ENCODE measurements around the gene CCSER1. TPM values are rescaled to one million over a fixed set of nuclear protein-coding genes. Genes with fewer than 3 reads are reported as not detected.
"Not testable (repeated sequence)": the region's sequence is repeated elsewhere in the genome, so short reads cannot be mapped to it uniquely, and the experiment has no call there.

Gene CCSER1
- total RNA-seq, 2 experiments from 2014 or later = not detected

DNA sequence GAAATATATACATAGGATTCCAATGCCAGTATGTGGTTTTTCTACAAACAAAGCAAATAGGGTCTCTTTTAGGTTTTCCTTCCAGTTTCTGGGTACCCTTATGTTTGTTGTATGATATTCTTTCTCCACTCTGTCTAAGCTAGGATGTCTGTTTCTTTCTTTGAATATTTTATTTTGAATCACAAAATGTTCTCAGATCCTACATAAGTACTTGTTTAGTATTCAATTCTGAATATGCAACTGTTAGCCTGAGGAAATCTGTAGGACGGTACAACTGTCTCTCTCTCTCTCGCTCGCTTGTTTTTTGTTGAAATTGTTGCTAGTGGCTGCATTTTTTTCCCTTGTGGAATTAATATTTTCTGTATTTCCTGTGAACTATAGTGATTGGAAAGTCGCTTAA lies 163.2 kb downstream of the CCSER1 start:
- Mint-ChIP-seq H3K27me3 (no peaks in the 10 kb centered on the region), H3K36me3 (ENCODE audit: low read depth) (no peaks in the 10 kb centered on the region), H3K4me1 (ENCODE audit: low read depth) (no peaks in the 10 kb centered on the region), H3K9me3 (no peaks in the 10 kb centered on the region), H3K4me3 (no peak overlapping the region), H3K27ac (no peak overlapping the region)
- DNase-seq = no peak
- intact Hi-C loops (cut with micrococcal nuclease) = no loop called here
- POLR2A ChIA-PET = no interaction called here
- CTCF ChIA-PET = no interaction called here
- TF ChIP-seq, protein P1, sequence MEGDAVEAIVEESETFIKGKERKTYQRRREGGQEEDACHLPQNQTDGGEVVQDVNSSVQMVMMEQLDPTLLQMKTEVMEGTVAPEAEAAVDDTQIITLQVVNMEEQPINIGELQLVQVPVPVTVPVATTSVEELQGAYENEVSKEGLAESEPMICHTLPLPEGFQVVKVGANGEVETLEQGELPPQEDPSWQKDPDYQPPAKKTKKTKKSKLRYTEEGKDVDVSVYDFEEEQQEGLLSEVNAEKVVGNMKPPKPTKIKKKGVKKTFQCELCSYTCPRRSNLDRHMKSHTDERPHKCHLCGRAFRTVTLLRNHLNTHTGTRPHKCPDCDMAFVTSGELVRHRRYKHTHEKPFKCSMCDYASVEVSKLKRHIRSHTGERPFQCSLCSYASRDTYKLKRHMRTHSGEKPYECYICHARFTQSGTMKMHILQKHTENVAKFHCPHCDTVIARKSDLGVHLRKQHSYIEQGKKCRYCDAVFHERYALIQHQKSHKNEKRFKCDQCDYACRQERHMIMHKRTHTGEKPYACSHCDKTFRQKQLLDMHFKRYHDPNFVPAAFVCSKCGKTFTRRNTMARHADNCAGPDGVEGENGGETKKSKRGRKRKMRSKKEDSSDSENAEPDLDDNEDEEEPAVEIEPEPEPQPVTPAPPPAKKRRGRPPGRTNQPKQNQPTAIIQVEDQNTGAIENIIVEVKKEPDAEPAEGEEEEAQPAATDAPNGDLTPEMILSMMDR (IDR thresholded peaks at IDR 0.05) = no peak
- ATAC-seq = no peak

DNA sequence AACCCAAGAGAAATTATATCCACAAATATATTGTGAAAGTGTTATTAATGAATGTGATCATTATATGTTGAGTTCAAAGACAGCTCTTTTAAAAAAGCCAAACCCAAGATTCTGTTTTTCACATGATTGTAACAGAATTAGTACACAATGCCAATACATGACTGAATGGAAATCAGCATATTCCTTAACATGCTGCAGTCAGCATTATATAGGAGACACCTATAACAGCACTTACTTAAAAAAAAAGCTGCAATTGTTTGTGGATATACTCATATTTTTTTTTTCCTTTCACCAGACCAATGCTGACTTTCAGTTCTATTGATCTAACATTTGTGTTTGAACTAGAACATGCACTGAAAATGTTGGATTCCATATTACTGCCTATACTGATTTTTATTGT lies 165.2 kb downstream of the CCSER1 start:
- intact Hi-C loops (cut with micrococcal nuclease) = no loop called here
- ATAC-seq (no peak), DNase-seq (no peak)
- Mint-ChIP-seq H3K27ac (no peak overlapping the region), H3K36me3 (ENCODE audit: low read depth) (no peaks in the 10 kb centered on the region), H3K4me3 (no peak overlapping the region), H3K9me3 (no peaks in the 10 kb centered on the region), H3K27me3 (no peaks in the 10 kb centered on the region), H3K4me1 (ENCODE audit: low read depth) (no peaks in the 10 kb centered on the region)
- CTCF ChIA-PET = no interaction called here
- POLR2A ChIA-PET = interaction anchor here (0.8 kb wide), 1 partner anchor 821 kb away, joined by 4 read pairs; no protein-coding TSS in a partner anchor
- TF ChIP-seq, protein P1 (IDR thresholded peaks at IDR 0.05) = no peak

GRCh38 chr4:90293320-90293719 lies 166.1 kb downstream of the CCSER1 start:
- no peak for ATAC-seq
- POLR2A ChIA-PET = no interaction called here
- Mint-ChIP-seq H3K27me3 (no peaks in the 10 kb centered on the region), H3K27ac (no peak overlapping the region), H3K9me3 (no peaks in the 10 kb centered on the region), H3K4me3 (no peak overlapping the region), H3K36me3 (ENCODE audit: low read depth) (no peaks in the 10 kb centered on the region), H3K4me1 (ENCODE audit: low read depth) (no peaks in the 10 kb centered on the region)
- CTCF ChIA-PET = no interaction called here
- TF ChIP-seq, protein P1 (IDR thresholded peaks at IDR 0.05) = peak; percentile 30
- intact Hi-C loops (cut with micrococcal nuclease) = no loop called here
- DNase-seq = no peak

DNA sequence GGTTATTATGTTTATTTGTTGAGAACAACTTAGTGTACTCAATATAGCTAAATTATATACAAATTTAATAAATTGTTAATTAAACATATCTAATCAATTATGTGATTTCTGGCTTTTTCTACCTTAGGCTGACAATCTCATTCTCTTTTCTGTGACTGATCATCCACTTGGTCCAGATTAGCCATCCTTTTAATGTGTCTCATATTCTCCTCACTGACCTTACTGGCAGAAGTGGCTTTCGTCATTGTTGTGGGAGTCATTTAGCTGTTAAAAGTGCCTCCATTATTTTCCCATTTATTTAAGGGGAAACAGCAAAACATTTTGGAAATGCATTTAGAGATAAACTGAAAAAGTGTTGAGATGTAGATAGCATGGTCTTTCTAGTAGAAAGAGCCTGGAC lies 172.2 kb downstream of the CCSER1 start:
- ATAC-seq (no peak), DNase-seq (no peak)
- H3K4me1 Mint-ChIP-seq (ENCODE audit: low read depth) = no peaks in the 10 kb centered on the region
- TF ChIP-seq, protein P1 (IDR thresholded peaks at IDR 0.05) = no peak
- no peak overlapping the region for H3K27ac Mint-ChIP-seq
- intact Hi-C loops (cut with micrococcal nuclease) = no loop called here
- ChIA-PET CTCF (no interaction called here), POLR2A (no interaction called here)
- H3K27me3 Mint-ChIP-seq = no peaks in the 10 kb centered on the region
- H3K4me3 Mint-ChIP-seq = no peak overlapping the region
- peaks cover 2% of the 10 kb centered on the region for H3K9me3 Mint-ChIP-seq
- no peaks in the 10 kb centered on the region for H3K36me3 Mint-ChIP-seq (ENCODE audit: low read depth)

GRCh38 chr4:90306810-90307209 lies 179.6 kb downstream of the CCSER1 start:
- CTCF ChIA-PET = no interaction called here

GRCh38 chr4:90317140-90317539 lies 189.9 kb downstream of the CCSER1 start:
- H3K9me3 Mint-ChIP-seq; H3K4me3 Mint-ChIP-seq; DNase-seq; POLR2A ChIA-PET; H3K27me3 Mint-ChIP-seq; H3K27ac Mint-ChIP-seq; CTCF ChIA-PET; H3K36me3 Mint-ChIP-seq (ENCODE audit: low read depth); H3K4me1 Mint-ChIP-seq (ENCODE audit: low read depth); intact Hi-C loops (cut with micrococcal nuclease); ATAC-seq: not testable (repeated sequence)

More at GRCh38 chr4:90306810-90307209, 179.6 kb downstream of the CCSER1 start:
- no peaks in the 10 kb centered on the region for H3K4me1 Mint-ChIP-seq (ENCODE audit: low read depth)
- H3K36me3 Mint-ChIP-seq (ENCODE audit: low read depth) = no peaks in the 10 kb centered on the region
- no peak for DNase-seq
- POLR2A ChIA-PET = no interaction called here
- no peak overlapping the region for H3K27ac Mint-ChIP-seq
- no peak for ATAC-seq
- no peak overlapping the region for H3K4me3 Mint-ChIP-seq
- H3K27me3 Mint-ChIP-seq = no peaks in the 10 kb centered on the region
- H3K9me3 Mint-ChIP-seq = peaks cover 2% of the 10 kb centered on the region
- intact Hi-C loops (cut with micrococcal nuclease) = no loop called here
- TF ChIP-seq, protein P1 (IDR thresholded peaks at IDR 0.05) = no peak

Measured in activated CD8-positive, alpha-beta T cell treated with anti-CD3 and anti-CD28 coated beads for 36 hours (primary cell).